ENCODE data around the gene DNAH10.
A peak's percentile ranks its signal among the peaks of the same experiment; 100 is the strongest.
"Not testable (repeated sequence)": the region's sequence is repeated elsewhere in the genome, so short reads cannot be mapped to it uniquely, and the experiment has no call there.

DNAH10 gene

GRCh38 chr12:123788541-123788940 lies 26.4 kb downstream of the DNAH10 start:
- TF ChIP-seq CTCF (IDR thresholded peaks at IDR 0.05; ENCODE audit: low read depth, low read length), result no peak
- DNase-seq (ENCODE audit: extremely low read depth, low read depth), result no peak

- not testable (repeated sequence) for DNase-seq (ENCODE audit: extremely low read depth, low read depth)
Measured at GRCh38 chr12:123789422-123789821, 27.3 kb downstream of the DNAH10 start.

- DNase-seq (ENCODE audit: extremely low read depth, low read depth), result no peak
- no peak for TF ChIP-seq CTCF (IDR thresholded peaks at IDR 0.05; ENCODE audit: low read depth, low read length)
Measured at GRCh38 chr12:123790905-123791467, 28.9 kb downstream of the DNAH10 start.

GRCh38 chr12:123794027-123794426 lies 31.9 kb downstream of the DNAH10 start:
- no peak for DNase-seq (ENCODE audit: extremely low read depth, low read depth)
- TF ChIP-seq CTCF (IDR thresholded peaks at IDR 0.05; ENCODE audit: low read depth, low read length), result no peak

- no peak for DNase-seq (ENCODE audit: extremely low read depth, low read depth)
- TF ChIP-seq CTCF (IDR thresholded peaks at IDR 0.05; ENCODE audit: low read depth, low read length), result no peak
Measured at GRCh38 chr12:123798518-123798917, 36.4 kb downstream of the DNAH10 start.

GRCh38 chr12:123799227-123799626 lies 37.1 kb downstream of the DNAH10 start:
- DNase-seq (ENCODE audit: extremely low read depth, low read depth), result no peak
- TF ChIP-seq CTCF (IDR thresholded peaks at IDR 0.05; ENCODE audit: low read depth, low read length), result no peak

- no peak for DNase-seq (ENCODE audit: extremely low read depth, low read depth)
- TF ChIP-seq CTCF (IDR thresholded peaks at IDR 0.05; ENCODE audit: low read depth, low read length), result peak; percentile 62
Measured at GRCh38 chr12:123801573-123802178, 39.6 kb downstream of the DNAH10 start.

GRCh38 chr12:123805173-123805572 lies 43.1 kb downstream of the DNAH10 start:
- no peak for TF ChIP-seq CTCF (IDR thresholded peaks at IDR 0.05; ENCODE audit: low read depth, low read length)

More at GRCh38 chr12:123805173-123805572, 43.1 kb downstream of the DNAH10 start:
- no peak for DNase-seq (ENCODE audit: extremely low read depth, low read depth)

Measured in AG09319 (cell line).